GM18505 (cell line): ENCODE data around the gene ZIC4.

ENCODE experiments used
- ATAC-seq: cut with Tn5 transposase; IDR thresholded peaks from one replicate; pipeline ENCODE4 v1.9.1; 2021; ENCODE audit not compliant: unreplicated experiment
- POLR2A ChIP-seq: IDR thresholded peaks from 4 replicates; pipeline ENCODE4 v1.6.1; 2011; ENCODE audit warnings: borderline replicate concordance; ENCODE audit not compliant: insufficient read depth, insufficient read length; ENCODE audit errors: extremely low read depth

ZIC4 gene

GRCh38 chr3:147422601-147423536, 16.5 kb upstream of the ZIC4 start:
- ATAC-seq: no peak

GRCh38 chr3:147422196-147422595, 15.9 kb upstream of the ZIC4 start:
- ATAC-seq: no peak
- no peak for TF ChIP-seq POLR2A

More at GRCh38 chr3:147422601-147423536, 16.5 kb upstream of the ZIC4 start:
- TF ChIP-seq POLR2A: no peak

GRCh38 chr3:147421184-147421912, 15.0 kb upstream of the ZIC4 start:
- no peak for TF ChIP-seq POLR2A
- ATAC-seq: no peak

GRCh38 chr3:147420353-147421183, 14.2 kb upstream of the ZIC4 start:
- TF ChIP-seq POLR2A: no peak
- no peak for ATAC-seq

- no peak for TF ChIP-seq POLR2A
- no peak for ATAC-seq
Observed at GRCh38 chr3:147419781-147420224, 13.5 kb upstream of the ZIC4 start.

GRCh38 chr3:147418808-147419701, 12.7 kb upstream of the ZIC4 start:
- no peak for ATAC-seq
- no peak for TF ChIP-seq POLR2A

GRCh38 chr3:147418371-147418781, 12.0 kb upstream of the ZIC4 start:
- ATAC-seq: no peak
- TF ChIP-seq POLR2A: no peak

GRCh38 chr3:147417551-147418295, 11.4 kb upstream of the ZIC4 start:
- no peak for ATAC-seq

GRCh38 chr3:147416931-147417330, 10.6 kb upstream of the ZIC4 start:
- ATAC-seq: no peak
- no peak for TF ChIP-seq POLR2A

More at GRCh38 chr3:147417551-147418295, 11.4 kb upstream of the ZIC4 start:
- TF ChIP-seq POLR2A: no peak

GRCh38 chr3:147415874-147416273, 9.5 kb upstream of the ZIC4 start:
- TF ChIP-seq POLR2A: no peak
- ATAC-seq: no peak

- no peak for TF ChIP-seq POLR2A
- no peak for ATAC-seq
Observed at GRCh38 chr3:147415286-147415685, 8.9 kb upstream of the ZIC4 start.
